HG03280 (cell line): ENCODE data around the gene SLC25A40.

ENCODE experiments used
- ATAC-seq: cut with Tn5 transposase; IDR thresholded peaks from one replicate; pipeline ENCODE4 v1.9.1; 2021; ENCODE audit warnings: mild to moderate bottlenecking, moderate library complexity; ENCODE audit not compliant: unreplicated experiment

The SLC25A40 gene

GRCh38 chr7:87785368-87785995, 90.7 kb downstream of the SLC25A40 start:
- no peak for ATAC-seq

- no peak for ATAC-seq
These were observed 91.7 kb downstream of the SLC25A40 start for GRCh38 chr7:87784424-87784823.
